ENCODE data around the gene POU2F1.
"Not testable (repeated sequence)": the region's sequence is repeated elsewhere in the genome, so short reads cannot be mapped to it uniquely, and the experiment has no call there.

Gene POU2F1

DNA sequence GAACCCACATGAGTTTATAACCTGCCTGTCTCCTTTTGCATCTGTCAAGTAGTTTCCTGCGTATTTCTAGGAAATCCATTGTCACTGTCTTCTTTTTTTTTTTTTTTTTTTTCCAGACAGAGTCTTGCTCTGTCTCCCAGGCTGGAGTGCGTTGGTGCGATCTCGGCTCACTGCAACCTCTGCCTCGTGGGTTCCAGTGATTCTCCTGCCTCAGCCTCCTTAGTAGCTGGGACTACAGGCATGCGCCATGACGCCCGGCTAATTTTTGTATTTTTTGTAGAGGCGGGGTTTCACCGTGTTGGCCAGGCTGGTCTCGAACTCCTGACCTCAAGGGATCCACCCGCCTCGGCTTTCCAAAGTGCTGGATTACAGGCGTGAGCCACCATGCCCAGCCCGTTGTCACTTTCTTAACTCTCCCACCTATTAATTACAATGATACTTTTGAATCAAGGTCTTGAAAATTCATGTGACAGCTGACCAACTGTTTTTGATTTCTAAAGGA lies 4.1 kb downstream of the POU2F1 start:
- in situ Hi-C loops (cut with HindIII; ENCODE audit: low pct_ligation_motif_present, low pct_unique_long_range_greater_than_20kb, low sequenced_read_pairs); DNase-seq: not testable (repeated sequence)

DNA sequence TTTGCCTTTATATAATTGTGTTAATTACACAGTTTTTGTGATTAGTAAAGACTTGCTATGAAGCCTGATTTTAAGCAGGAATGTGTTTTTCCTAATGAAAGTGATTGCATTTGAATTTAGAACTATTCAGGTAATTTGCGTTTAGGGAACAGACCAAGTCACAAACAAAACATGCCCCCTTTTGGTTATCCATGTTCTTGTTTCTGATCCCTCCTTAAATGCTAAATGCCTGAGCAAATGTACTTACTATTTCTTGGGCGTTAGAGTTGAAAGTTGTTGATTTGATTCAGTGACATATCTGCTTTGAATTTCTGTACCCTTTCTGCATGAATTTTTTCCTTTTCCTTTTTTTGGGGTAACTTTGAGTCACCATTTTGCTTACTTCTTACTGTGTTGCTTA lies 5.2 kb downstream of the POU2F1 start:
- DNase-seq: no peak
- in situ Hi-C loops (cut with HindIII; ENCODE audit: low pct_ligation_motif_present, low pct_unique_long_range_greater_than_20kb, low sequenced_read_pairs): no loop called here

DNA sequence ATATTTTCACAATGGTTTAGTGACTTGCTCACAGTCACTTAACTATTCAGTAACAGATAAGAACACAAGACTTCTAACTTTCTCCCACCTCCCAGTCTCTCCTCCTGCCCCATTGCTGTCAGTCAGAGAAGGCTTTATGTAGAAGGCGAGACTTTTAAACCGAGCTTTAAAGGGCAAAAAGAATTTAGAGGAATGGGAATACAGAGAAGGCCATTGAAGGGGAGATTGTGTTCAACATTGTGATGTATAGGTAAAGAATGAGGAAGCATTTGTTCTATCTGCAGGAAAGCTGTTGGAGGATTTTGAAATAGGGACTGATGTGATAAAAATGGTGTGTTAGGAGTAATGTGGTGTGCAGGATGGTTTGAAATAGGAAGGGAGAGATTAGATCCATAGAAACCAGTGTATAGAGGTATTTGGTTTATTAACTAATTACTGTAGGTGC lies 7.3 kb downstream of the POU2F1 start:
- DNase-seq: no peak
- in situ Hi-C loops (cut with HindIII; ENCODE audit: low pct_ligation_motif_present, low pct_unique_long_range_greater_than_20kb, low sequenced_read_pairs): no loop called here

DNA sequence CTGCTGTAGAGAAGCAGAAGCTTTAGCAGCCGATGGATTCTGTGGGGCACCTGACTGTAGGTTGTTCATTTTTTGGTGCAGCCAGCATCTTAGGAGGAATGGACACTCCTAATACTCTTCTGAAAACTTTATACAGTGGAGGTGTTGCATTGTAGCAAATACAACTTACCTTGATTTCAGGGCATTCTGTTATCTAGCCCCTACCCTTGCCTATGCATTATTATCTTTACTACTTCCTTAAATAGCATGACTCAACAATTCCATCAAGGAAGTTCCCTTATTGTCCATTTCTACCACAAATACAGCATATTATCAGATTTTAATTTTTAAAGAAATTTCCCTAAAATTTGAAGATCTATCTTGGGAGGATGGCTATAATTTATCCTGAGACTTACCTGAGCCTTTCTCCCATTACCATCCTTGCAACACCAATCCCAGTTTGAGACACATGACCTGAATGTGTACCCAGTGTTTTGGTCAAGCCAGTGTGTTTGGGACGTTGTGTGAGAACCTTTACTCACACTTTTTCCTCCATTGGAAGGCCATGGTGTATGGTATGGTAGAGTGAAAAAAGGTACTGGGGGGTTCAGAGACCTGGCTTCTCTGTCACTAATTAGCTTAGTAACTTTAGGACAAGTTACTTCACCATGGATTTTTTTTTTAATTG lies 9.2 kb downstream of the POU2F1 start:
- in situ Hi-C loops (cut with HindIII; ENCODE audit: low pct_ligation_motif_present, low pct_unique_long_range_greater_than_20kb, low sequenced_read_pairs): no loop called here

DNA sequence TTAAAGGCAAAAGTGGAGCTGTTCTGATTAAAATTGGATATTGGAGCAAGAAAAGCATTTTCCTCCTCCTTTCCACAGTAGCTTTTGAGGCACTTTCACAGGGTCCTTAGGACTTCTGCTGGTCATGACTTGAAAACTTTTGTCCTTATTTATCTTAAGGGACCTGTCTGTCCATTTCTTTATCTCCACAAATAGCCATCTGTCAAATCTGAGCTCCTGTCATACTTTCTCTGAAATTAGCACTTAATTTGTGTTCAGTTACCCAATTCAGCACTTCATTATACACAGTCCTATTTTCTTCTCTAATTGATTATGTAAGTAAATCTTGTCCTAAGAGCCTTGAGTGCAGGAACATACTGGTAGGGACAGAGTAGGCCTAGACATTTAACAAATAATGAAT lies 9.8 kb downstream of the POU2F1 start:
- no peak for DNase-seq
- in situ Hi-C loops (cut with HindIII; ENCODE audit: low pct_ligation_motif_present, low pct_unique_long_range_greater_than_20kb, low sequenced_read_pairs): no loop called here

More for the DNA sequence above, 9.2 kb downstream of the POU2F1 start:
- no peak for DNase-seq

DNA sequence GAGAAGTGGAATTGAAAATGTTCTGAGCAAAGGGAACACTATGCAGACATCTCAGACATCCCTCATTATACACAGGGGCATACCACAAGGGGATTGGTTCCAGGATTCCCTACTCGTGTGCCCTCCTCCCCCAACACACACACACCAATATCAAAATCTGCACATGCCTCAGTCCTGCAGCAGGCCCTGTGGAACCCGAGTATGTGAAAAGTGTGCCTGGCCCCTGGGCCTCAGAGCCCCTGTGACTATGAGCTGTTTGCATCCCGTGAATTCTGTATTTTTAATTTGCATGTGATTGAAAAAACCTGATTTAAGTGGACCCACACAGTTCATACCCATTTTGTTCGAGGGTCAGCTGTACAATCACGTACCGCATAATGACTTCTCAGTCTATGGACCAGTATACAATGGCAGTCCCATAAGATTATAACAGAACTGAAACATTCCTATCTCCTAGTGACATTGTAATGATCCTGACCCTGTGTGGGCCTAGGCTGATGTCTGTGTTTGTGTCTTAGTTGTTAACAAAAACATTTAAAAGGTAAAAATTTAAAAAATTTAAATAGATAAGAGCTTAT lies 11.3 kb downstream of the POU2F1 start:
- in situ Hi-C loops (cut with HindIII; ENCODE audit: low pct_ligation_motif_present, low pct_unique_long_range_greater_than_20kb, low sequenced_read_pairs): no loop called here

DNA sequence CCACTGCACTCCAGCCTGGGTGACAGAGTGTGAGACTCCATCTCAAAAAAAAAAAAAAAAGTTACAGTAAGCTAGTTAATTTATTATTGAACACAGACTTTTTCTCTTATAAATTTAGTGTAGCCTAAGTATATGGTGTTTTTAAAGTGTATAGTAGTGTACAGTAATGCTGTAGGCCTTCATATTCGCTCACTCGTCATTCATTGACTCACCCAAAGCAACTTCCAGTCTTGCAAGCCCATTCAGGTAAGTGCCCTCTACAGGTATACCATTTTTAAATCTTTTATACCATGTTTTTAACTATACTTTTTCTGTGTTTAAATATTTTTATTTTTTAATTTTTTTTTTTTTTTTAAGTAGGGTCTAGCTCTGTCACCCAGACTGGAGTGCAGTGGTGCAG lies 12.1 kb downstream of the POU2F1 start:
- DNase-seq: no peak
- in situ Hi-C loops (cut with HindIII; ENCODE audit: low pct_ligation_motif_present, low pct_unique_long_range_greater_than_20kb, low sequenced_read_pairs): no loop called here

More for the DNA sequence above, 11.3 kb downstream of the POU2F1 start:
- no peak for DNase-seq

DNA sequence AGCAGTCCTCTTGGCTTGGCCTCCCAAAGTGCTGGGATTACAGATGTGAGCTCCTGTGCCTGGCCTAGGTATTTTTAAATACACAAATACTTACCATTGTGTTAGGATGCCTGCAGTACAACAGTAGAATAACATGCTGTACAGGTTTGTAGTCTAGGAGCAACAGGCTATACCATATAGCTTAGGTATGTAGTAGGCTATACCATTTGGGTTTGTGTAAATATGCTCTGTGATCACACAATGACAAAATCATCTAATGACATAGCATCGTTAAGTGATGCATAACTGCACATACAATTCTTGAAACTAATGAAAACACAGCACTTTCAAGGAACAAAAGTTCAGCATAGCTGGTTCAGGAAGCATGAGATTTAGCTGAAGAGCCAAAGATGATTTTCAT lies 12.7 kb downstream of the POU2F1 start:
- in situ Hi-C loops (cut with HindIII; ENCODE audit: low pct_ligation_motif_present, low pct_unique_long_range_greater_than_20kb, low sequenced_read_pairs): no loop called here

DNA sequence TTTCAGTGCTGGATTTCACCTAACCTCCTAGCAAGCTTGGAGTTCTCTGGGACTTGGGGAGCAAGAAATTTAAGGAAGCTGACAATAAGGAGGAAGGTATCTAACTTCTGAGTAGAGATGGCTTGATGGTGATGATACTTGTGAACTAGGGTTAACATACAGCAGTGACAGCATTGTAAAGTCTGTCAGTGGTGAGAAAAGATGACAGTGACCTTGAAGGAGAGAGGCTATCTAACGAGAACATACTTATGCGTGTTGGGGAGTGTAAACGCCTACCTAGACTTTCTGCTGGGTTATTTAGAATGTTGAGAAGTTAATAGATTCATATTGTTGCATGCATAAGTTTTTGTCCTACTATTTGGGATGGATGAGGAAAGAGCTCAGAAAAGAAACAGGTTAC lies 16.3 kb downstream of the POU2F1 start:
- in situ Hi-C loops (cut with HindIII; ENCODE audit: low pct_ligation_motif_present, low pct_unique_long_range_greater_than_20kb, low sequenced_read_pairs): no loop called here
- DNase-seq: no peak

More for the DNA sequence above, 12.7 kb downstream of the POU2F1 start:
- no peak for DNase-seq

DNA sequence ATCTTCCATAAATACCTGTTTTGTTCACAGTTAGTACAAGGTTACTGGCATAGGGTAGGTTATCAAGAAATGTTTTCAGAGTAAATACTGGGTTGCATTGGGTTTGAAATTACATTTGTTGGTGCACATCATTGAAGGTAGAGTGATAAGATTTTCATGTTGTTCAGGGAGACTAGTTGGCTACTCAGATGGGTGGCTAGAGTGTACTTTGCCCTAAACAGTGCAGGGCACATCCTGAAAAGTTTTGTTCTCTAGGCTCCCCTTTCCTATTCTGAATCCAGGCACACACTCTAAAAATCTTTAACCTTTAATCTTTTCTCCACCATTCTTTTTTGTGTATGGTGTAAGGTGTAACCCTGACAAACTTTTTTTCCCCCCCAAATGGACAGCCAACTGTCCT lies 18.0 kb downstream of the POU2F1 start:
- no peak for DNase-seq
- in situ Hi-C loops (cut with HindIII; ENCODE audit: low pct_ligation_motif_present, low pct_unique_long_range_greater_than_20kb, low sequenced_read_pairs): no loop called here

DNA sequence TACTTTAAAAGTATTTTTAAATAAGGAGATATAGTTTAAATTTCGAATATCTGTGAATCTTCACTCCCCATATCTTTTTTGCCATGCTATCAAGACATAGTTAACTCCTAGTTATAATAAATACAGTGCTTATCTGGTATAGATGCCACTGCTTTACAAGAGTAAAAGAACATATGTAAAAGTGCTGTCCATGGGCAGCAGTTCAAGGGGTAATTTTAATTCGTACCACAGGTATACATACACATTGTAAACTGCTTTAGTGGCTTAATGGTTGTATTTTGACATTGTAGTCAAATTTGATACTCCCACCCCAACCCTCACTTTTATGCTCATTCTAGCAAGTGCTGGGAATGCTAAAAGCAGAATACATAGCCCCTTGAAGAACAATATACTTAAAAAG lies 18.6 kb downstream of the POU2F1 start:
- in situ Hi-C loops (cut with HindIII; ENCODE audit: low pct_ligation_motif_present, low pct_unique_long_range_greater_than_20kb, low sequenced_read_pairs): no loop called here
- no peak for DNase-seq

DNA sequence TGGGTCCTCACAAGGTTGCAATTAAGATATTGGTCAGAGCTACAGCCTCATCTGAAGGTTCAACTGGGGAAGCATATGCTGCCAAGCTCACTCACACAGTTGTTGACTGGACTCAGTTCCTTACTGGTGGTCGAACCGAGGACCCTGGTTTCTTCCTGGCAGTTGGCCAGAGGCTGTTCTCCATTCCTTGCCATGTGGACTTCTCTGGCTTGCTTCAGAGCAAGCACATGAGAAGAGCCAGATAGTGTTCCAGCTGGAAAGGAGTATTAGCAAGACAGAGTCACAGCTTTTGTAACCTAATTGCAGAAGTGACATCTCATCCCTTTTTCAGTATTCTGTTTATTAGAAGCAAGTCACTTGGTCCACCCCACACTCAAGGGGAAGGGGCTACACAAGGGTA lies 23.6 kb downstream of the POU2F1 start:
- in situ Hi-C loops (cut with HindIII; ENCODE audit: low pct_ligation_motif_present, low pct_unique_long_range_greater_than_20kb, low sequenced_read_pairs): no loop called here
- no peak for DNase-seq

DNA sequence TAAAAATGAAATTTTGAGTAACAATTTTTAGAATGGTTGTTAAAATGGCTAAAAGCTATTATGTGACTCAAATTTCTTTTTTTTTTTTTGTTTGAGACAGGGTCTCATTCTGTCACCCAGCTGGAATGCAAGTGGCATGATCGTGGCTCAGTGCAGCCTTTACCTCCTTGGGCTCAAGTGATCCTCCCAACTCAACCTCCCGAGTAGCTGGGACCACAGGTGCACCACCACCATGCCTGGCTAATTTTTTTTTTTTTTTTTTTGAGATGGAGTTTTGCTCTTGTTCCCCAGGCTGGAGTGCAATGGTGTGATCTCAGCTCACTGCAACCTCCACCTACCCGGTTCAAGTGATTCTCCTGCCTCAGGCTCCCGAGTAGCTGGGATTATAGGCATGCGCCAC lies 24.5 kb downstream of the POU2F1 start:
- in situ Hi-C loops (cut with HindIII; ENCODE audit: low pct_ligation_motif_present, low pct_unique_long_range_greater_than_20kb, low sequenced_read_pairs); DNase-seq: not testable (repeated sequence)

DNA sequence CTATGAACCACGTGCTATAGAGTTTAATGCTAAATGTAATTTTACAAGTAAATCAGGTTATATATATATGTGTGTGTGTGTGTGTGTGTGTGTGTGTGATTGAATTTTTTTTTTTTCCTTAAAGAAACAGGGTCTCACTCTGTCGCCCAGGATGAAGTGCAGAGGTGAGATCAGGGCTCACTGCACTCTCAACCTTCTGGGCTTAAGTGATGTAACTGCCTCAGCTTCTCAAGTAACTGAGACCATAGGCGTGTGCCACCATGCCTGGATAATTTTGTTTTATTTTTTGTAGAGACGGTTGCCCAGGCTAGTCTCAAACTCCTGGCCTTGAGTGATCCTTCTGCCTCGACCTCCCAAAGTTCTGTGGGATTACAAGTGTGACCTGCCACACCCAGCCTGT lies 26.3 kb downstream of the POU2F1 start:
- in situ Hi-C loops (cut with HindIII; ENCODE audit: low pct_ligation_motif_present, low pct_unique_long_range_greater_than_20kb, low sequenced_read_pairs): no loop called here
- DNase-seq: no peak

DNA sequence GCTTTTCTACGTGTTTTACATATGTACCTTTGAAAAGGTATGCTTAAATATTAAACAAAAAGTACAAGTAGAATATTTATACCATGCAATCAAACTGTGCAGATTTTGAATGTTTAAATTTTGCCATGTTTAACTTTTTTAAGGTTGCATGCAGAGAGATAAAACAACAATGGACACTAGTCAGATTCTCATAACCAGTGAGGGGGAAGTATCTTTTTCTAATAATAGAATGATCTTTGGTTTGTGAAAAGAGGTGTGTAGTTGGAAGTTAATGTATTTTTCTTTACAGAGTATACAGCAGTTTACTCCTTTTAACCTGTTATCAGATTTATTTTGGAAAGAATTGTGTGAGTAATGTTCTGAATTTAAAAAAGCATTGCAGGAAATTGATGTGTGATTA lies 27.1 kb downstream of the POU2F1 start:
- in situ Hi-C loops (cut with HindIII; ENCODE audit: low pct_ligation_motif_present, low pct_unique_long_range_greater_than_20kb, low sequenced_read_pairs): no loop called here
- no peak for DNase-seq

DNA sequence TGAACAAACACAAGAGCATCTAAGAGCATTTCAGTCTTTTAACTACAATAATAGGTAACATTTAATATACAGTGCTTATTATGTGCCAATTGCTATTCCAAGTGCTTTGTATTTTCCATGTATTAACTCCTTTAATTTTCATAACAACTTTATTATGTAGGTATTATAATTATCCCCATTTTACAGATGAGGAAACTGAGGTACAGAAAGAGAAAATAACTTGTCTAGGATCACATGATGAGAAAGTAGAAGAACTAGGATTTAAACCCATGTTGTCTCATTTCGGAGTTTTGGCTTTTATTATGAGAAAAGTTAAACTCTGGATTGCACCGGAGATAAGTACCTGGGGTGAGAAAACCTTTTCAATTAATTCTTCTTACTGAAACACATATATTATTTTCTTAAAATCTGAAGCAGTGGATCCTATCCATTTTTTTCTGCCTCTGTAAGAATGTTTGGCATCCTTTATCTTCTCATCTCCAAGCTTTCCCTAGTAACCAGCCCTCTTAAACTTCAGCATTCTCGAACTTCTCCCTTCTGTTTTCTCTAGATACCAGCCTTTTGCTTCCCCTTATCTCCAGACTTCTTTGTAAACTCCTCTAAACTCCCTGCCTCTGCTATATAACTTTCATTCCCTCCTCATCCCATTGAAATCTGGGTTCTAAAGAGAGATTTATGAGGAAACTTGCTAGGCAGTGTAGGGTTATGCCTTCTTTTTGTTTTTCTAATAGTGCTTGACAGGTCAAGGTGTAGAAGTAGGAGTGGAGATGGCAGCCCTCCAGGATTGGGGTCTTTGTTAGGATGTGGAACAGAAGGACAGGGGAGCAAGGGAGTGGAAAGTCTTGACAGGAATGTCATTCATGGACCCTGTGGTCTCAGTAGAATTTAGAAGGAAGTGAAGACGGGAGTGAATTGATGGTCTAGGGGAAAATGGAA lies 28.3 kb downstream of the POU2F1 start:
- no peak for DNase-seq
- in situ Hi-C loops (cut with HindIII; ENCODE audit: low pct_ligation_motif_present, low pct_unique_long_range_greater_than_20kb, low sequenced_read_pairs): no loop called here

DNA sequence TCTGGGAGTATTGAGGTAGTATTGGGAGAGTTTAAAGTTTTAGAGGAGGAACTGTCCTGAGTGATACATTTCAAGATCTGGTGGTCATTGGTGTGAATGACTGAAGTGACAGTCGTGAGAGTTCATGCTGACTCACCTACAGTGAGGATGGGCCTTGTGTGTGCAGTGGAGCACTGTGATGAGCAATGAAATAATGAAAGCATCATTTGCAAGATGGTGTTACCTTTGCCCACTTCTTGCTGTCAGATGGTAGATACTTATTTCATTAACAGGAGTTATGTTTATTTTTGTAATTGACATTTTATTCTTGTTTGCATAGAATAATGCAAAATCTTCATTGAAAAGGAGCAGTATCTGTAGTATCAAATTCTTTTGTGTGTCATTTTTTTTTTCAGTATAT lies 29.0 kb downstream of the POU2F1 start:
- no peak for DNase-seq
- in situ Hi-C loops (cut with HindIII; ENCODE audit: low pct_ligation_motif_present, low pct_unique_long_range_greater_than_20kb, low sequenced_read_pairs): no loop called here

DNA sequence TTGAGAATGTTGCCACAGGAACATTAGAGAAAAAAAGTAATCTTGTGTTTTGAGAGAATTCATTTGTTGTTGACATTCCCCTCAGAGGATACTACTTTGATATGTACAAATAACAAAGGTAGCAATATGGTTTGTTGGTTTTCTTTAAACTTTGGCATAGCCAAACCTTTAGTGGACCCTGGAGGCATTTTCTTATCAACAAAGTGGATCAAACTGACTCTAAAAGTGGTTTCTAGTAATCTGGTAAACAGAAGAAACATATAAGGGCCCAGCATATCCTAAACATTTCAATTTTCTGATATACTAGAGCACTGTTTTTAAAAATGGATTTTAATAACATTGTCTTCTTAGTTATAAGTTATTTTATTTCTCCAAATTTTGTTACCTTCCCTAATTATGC lies 29.8 kb downstream of the POU2F1 start:
- in situ Hi-C loops (cut with HindIII; ENCODE audit: low pct_ligation_motif_present, low pct_unique_long_range_greater_than_20kb, low sequenced_read_pairs): no loop called here
- DNase-seq: no peak

DNA sequence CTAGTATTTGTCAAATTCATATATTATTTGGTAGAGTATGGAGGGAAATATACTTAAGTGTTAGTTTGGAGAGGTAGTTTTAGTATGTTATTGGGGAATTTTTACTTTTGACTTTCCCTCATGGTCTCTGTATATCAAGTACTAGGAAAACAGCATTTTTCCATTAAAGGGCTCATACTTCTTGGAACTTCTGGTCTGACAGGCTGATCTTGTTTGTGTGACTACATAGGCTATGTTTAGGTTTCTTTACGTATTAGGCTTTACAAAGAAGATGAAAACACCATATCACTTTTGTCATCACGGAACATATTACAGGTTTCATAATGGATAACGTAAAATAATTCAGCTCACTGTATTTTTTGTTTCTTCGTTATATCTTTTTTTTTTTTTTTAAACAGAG lies 30.8 kb downstream of the POU2F1 start:
- DNase-seq: no peak
- in situ Hi-C loops (cut with HindIII; ENCODE audit: low pct_ligation_motif_present, low pct_unique_long_range_greater_than_20kb, low sequenced_read_pairs): no loop called here

All from ACHN (cell line).